Activated CD4-positive, alpha-beta T cell treated with anti-CD3 and anti-CD28 coated beads, Interleukin-2, amount 50 U/mL, for 16 hours (primary cell): ENCODE results near the gene TNNC1.

Experiments used
- DNase-seq: peaks from one replicate; pipeline ENCODE4 v3.0.0-alpha.2; 2020

The TNNC1 gene

DNA sequence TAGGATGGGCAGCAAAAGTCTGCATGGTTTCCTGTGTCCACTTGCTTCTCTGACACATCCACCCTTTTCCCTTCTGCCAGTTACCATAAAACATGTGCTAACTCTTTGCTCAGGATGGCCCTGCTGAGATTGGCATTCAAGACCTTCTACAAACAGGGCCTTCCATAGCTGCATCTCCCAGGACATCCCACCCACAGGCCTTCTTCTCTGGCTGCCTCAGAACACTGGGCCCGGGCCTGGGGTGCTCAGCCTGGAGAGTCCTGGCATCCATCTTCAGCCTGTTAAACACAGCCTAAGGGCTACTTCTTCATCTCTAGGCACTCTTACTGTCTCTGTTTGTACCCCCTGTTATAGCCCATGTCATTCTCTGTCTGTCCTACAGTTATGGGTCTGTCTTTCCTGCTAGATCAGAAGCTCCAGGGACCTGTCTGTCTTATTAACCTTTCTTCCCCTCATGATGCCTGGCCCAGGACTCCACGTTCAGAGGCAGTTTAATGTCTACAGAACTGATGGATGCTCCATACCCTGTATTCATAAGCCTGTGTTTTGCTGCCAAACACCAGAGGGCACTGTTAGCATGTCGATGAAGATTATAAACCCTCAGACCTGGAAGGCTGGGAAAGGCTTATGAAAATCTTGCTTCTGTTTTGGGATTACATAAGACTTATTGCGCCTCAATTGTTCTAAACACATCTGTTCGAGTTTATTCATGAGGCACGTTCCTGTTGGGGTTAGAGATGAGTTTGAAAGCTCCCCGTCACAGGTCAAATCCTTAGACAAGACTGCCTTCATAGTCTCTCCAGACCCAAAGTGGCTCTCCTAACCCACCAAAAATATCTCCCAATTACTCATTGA lies 25.5 kb downstream of the TNNC1 start:
- DNase-seq, result peak; percentile 49

GRCh38 chr3:52423173-52423572 lies 30.7 kb downstream of the TNNC1 start:
- no peak for DNase-seq

- no peak for DNase-seq
These were observed 31.2 kb downstream of the TNNC1 start for GRCh38 chr3:52422669-52423068.

DNA sequence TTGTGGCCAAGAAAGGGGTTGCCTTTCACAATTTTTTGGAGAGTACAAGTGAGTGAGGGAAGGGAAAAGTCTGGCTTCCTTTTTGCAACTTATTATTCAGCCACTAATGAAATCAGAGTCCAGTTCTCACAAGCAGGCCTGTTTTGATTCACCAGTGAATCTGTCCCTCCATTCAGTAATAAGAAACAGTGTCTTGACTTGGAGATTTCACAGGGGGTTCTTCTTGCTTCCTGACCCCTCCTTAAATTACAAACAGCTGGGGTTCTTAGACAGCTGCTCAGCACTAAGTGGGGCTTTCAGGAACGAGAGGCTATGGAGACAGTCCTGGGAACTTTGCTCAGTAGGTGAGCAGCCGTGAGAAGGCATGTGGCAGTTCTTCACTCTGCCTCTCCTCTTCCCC lies 33.5 kb downstream of the TNNC1 start:
- DNase-seq, result no peak

GRCh38 chr3:52415800-52416199 lies 38.0 kb downstream of the TNNC1 start:
- no peak for DNase-seq

GRCh38 chr3:52408466-52408865 lies 45.4 kb downstream of the TNNC1 start:
- DNase-seq, result no peak

DNA sequence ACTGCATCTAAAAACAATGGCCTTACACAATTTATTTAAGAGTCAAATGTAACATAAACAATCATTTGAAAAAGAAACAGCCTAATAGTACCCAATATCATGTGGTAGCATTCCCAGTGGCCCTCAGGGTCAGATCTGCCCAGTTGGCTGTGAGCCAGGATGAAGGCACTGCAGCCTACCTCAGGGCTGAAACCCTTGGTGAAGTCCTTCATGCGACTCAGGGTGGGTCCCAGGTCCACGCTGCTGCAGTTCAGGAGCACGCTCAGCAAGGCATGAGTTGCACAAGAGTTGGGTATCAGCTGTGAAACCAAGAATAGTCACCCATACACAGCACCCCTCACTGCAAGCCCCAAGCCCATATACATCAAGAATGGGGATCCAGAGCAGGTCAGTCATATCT lies 46.1 kb downstream of the TNNC1 start:
- no peak for DNase-seq

GRCh38 chr3:52406791-52407510 lies 46.9 kb downstream of the TNNC1 start:
- no peak for DNase-seq

- DNase-seq, result no peak
These were observed 47.6 kb downstream of the TNNC1 start for GRCh38 chr3:52406231-52406661.

DNA sequence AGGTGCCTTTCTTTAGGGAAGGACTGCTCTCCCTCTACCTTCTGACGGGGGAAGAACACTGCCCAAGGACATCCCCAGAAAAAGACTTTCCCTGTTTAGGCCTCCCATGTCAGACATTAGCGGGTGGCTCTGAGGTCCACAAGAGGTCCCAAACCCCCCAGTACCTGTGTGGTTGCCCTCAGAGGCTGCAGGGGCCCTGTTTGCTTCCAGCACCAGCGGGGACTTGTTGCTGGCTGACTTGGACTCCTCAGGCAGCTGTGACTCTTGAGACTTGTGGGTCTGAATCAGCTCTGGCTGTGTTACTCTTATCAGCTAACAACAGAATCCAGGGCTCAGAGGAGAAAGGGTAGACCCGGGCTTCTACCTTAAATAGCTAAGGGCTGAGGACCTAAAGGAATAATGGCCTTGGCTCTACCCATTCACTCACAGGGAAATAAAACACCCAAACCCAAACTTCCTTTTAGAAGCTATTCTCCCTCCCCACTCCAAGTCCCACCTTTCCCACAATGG lies 48.2 kb downstream of the TNNC1 start:
- no peak for DNase-seq

- DNase-seq, result no peak
These were observed 48.8 kb downstream of the TNNC1 start for GRCh38 chr3:52405066-52405465.

DNA sequence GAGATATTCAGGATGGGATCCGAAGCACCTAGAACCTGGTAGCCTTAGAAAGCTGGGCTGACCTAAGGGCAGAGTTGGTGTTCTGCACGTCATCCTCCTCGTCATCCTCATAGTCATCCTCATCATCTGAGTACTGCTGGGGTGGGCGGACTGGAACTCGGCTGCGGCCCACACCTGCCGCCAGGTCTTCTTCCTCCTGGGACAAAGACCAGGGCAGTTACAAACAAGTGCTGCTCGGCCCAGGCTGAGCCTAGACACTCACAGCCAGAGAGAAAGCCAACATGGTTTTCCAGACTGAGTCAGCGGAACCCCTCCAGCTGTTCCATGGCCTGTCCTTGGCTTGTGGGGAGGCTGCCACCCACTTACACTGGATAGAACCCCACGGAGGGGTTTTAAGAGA lies 49.5 kb downstream of the TNNC1 start:
- no peak for DNase-seq

DNA sequence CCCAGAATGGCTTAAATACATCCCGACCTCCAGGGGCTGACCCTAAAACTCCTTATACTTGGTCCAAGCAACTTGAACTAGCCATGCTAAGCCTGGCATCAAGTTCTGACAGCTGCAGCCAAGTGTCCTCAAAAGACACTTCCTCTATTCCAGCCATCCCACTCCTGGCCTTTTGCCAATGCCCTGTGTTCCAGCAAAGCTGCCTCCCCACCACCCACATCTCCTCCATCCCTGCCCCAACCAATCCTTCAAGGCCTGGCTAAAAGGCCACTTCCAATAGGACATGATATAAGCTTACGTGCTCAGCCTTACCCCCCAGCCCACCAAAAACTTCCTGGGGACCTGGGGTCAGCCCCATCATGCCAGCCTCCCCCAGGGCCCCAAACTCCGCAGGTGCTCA lies 49.9 kb downstream of the TNNC1 start:
- no peak for DNase-seq

DNA sequence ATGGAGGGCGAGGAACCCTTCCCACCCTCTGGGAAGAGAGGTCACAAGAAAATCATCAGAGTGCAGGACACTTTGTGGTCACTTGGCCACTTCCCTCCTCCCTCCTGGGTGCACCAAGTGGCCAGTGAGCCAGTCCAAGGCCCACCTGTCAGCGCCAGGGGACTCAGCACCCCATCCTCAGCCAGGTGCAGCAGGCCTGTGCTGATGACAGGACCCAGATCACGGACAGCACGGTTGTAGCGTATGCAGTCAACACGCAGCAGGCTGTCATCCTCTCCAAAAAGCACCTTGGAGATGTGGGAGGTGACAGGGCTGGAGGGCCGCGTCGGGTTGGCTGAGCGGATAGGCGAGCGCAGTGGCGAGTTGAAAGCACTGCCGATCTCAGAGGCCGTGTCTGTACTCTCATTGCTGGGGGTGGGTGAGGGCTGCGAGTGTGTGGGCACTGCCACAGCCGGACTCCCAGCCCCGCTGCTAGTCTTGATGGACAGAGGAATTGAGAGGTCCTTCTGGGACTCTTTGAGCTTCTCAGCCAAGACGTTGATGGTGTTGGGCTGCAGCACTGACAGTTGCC lies 50.5 kb downstream of the TNNC1 start:
- no peak for DNase-seq

- DNase-seq, result no peak
These were observed 51.1 kb downstream of the TNNC1 start for GRCh38 chr3:52402706-52403270.

- no peak for DNase-seq
These were observed 51.7 kb downstream of the TNNC1 start for GRCh38 chr3:52402101-52402521.

- DNase-seq, result no peak
These were observed 52.3 kb downstream of the TNNC1 start for GRCh38 chr3:52401551-52401950.
